ENCODE data around the gene MED14.
A peak's percentile ranks its signal among the peaks of the same experiment; 100 is the strongest.
"Not testable (repeated sequence)": the region's sequence is repeated elsewhere in the genome, so short reads cannot be mapped to it uniquely, and the experiment has no call there.

Gene MED14

DNA sequence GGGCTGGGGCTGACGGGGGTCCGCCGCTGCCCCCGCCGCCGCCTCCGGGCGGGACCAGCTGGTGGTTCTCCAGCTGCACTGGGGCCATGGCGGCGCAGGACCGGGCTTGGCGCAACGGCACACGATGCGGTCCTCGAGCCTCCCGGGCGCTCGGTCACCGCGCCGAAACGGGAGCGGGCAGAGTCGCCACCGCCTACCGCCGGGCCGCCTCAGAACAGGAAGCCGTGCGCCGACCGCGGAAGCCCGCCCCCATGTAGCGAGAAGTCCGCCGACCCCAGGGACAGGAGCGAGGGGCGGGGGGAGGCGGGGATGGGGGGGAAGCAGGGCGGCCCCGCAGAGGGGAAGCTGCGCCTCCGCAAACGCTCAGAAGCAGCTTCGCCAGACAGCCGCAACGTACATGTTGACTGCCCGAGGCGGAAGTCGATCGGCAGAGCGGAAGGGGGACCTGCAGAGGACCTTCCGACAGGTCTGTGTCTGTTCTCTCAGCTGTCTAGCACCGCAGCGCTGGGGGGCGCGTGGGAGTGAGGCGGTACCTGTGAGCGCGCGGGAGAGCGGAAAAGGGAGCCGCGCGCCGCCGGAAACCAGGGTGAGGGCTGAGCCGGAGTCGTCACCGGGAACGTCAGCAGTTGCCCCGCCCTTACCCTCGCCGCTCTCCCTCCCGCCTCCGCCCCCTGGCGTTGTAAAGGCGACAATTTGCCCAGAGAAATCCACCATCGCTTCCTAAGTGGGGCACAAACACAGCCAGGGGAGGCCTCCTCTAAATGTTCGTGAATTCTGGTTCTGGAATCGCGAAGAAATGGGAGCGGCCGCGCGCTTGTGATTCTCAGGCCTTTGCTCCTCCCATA lies at the start of gene MED14:
Gene MED14, minus strand, starts transcription at position 218 of the 845 bp plus-strand sequence. Its CDS starts 130 bp downstream, at position 88.
- TF ChIP-seq, protein P1, sequence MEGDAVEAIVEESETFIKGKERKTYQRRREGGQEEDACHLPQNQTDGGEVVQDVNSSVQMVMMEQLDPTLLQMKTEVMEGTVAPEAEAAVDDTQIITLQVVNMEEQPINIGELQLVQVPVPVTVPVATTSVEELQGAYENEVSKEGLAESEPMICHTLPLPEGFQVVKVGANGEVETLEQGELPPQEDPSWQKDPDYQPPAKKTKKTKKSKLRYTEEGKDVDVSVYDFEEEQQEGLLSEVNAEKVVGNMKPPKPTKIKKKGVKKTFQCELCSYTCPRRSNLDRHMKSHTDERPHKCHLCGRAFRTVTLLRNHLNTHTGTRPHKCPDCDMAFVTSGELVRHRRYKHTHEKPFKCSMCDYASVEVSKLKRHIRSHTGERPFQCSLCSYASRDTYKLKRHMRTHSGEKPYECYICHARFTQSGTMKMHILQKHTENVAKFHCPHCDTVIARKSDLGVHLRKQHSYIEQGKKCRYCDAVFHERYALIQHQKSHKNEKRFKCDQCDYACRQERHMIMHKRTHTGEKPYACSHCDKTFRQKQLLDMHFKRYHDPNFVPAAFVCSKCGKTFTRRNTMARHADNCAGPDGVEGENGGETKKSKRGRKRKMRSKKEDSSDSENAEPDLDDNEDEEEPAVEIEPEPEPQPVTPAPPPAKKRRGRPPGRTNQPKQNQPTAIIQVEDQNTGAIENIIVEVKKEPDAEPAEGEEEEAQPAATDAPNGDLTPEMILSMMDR (IDR thresholded peaks at IDR 0.05) = peak; percentile 50
- no peaks in the 10 kb centered on the region for H3K36me3 ChIP-seq
- peak within 1 kb of the TSS; percentile 64 to 79 for H3K4me3 ChIP-seq (ENCODE audit: low read depth in 1 of 2, low read length in 1 of 2)
- peak within 1 kb of the TSS; percentile 97 for H3K27ac ChIP-seq
- H3K27me3 ChIP-seq = no peaks in the 10 kb centered on the region
- peaks cover 6 to 24% of the 10 kb centered on the region in 2 experiments for H3K4me1 ChIP-seq (ENCODE audit: control insufficient read depth in 1 of 2, insufficient read depth in 1 of 2, low read depth in 1 of 2, low read length in 1 of 2)
- H3K9me3 ChIP-seq = no peaks in the 10 kb centered on the region

DNA sequence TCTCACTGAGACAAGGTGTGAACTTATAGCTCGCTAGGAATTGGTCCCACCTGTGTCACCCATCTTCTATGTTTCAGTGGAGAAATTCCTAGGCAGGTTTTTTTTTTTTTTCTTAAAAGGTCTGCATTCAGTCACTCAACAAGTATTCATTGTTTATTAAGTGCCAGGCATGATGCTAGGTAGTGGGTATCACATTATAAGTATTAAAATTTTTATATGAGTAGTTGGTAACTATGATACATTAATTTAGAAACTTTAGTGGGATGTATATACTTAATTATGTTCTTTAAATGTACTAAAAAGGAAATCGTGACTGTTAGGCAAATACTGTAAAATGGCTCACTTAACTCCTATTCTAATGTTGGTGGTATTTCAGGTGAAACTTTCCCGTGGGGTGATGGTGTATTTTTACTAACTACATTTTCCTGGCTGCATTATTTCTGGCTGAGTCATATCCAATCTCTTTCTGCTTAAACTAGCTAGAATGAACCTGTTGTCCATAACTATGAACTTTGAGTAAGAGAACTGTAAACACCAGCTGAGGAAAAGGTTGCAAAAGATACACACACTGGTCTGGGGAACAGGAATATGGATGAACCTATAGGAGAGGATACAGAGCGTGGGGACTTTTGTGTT lies 49.3 kb upstream of the MED14 start:
- Histone ChIP-seq H3K4me3 (ENCODE audit: low read depth in 1 of 2, low read length in 1 of 2) (no peak overlapping the region), H3K27me3 (no peaks in the 10 kb centered on the region), H3K9me3 (no peaks in the 10 kb centered on the region), H3K36me3 (no peaks in the 10 kb centered on the region), H3K4me1 (ENCODE audit: control insufficient read depth in 1 of 2, insufficient read depth in 1 of 2, low read depth in 1 of 2, low read length in 1 of 2) (no peaks in the 10 kb centered on the region), H3K27ac (no peak overlapping the region)
- TF ChIP-seq, protein P1 (IDR thresholded peaks at IDR 0.05) = no peak

DNA sequence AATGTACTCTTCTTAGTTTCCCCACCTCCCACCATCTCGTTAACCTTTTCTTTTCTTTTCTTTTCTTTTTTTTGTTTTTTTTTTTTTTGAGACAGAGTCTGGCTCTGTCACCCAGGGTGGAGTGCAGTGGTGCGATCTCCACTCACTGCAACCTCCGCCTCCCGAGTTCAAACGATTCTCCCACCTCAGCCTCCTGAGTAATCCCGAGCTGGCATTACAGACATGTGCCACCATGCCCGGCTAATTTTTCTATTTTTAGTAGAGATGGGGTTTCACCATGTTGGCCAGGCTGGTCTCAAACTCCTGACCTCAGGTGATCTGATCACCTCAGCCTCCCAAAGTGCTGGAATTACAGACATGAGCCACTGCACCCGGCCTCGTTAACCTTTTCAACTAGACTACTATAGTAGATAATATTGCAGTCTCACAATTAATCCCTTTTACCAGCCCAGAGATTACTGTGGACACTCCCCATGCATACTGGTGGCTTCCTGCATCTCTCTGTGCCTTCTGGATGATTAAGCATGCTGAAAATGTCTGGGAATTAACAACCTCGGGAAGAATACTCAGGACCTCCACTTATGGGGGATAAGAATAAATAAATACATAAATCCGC lies 47.4 kb upstream of the MED14 start:
- not testable (repeated sequence) for H3K9me3 ChIP-seq; H3K27ac ChIP-seq; H3K27me3 ChIP-seq; H3K36me3 ChIP-seq; H3K4me3 ChIP-seq (ENCODE audit: low read depth in 1 of 2, low read length in 1 of 2); H3K4me1 ChIP-seq (ENCODE audit: control insufficient read depth in 1 of 2, insufficient read depth in 1 of 2, low read depth in 1 of 2, low read length in 1 of 2)

DNA sequence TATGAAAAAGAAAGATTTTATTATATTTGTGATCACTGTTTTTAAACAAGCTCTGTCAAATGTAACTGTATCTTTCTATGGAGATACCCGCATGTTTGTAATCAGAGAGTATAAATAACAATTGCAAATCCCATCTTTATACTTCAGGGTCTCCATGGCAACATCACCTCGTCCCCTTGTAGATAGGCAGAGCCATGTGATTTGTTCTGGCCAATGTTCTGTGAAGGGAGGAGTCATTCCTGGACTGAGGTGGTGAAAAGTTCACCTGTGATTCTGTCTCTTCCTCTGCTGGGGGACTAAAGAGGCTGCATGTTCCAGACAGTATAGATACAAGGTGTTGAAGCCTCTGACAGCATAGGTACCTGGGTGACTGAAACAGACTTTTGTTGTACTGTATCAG lies 45.6 kb upstream of the MED14 start:
- no peak overlapping the region for H3K4me3 ChIP-seq (ENCODE audit: low read depth in 1 of 2, low read length in 1 of 2)
- no peak overlapping the region for H3K27ac ChIP-seq
- no peaks in the 10 kb centered on the region for H3K9me3 ChIP-seq
- no peaks in the 10 kb centered on the region for H3K4me1 ChIP-seq (ENCODE audit: control insufficient read depth in 1 of 2, insufficient read depth in 1 of 2, low read depth in 1 of 2, low read length in 1 of 2)
- H3K27me3 ChIP-seq = no peaks in the 10 kb centered on the region
- no peaks in the 10 kb centered on the region for H3K36me3 ChIP-seq
- TF ChIP-seq, protein P1 (IDR thresholded peaks at IDR 0.05) = no peak

DNA sequence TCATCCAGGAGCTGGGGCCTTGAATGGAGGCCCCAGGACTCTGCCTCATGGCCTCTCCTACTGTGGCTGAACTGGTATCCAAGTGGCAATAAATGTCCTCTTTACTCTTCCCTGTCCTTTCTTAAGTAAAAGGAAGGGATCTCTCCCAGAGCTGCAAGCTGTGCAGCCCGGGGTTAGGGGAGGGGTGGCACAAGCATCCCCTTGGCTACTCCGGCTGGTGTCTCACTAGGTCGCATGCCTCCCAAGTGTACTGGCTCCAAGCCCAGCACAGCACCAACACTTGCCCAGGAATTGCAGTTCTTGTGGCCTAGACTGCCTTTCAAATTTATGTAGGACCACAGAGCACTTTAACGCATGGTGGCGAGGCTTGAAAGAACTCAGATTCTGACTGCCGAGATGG lies 44.7 kb upstream of the MED14 start:
- Histone ChIP-seq H3K27me3 (no peaks in the 10 kb centered on the region), H3K36me3 (no peaks in the 10 kb centered on the region), H3K4me3 (ENCODE audit: low read depth in 1 of 2, low read length in 1 of 2) (no peak overlapping the region), H3K9me3 (no peaks in the 10 kb centered on the region), H3K27ac (no peak overlapping the region), H3K4me1 (ENCODE audit: control insufficient read depth in 1 of 2, insufficient read depth in 1 of 2, low read depth in 1 of 2, low read length in 1 of 2) (no peaks in the 10 kb centered on the region)
- TF ChIP-seq, protein P1 (IDR thresholded peaks at IDR 0.05) = no peak
